CD4-positive, alpha-beta memory T cell (primary cell): ENCODE data around the gene PRLHR. TPM values are rescaled to one million over a fixed set of nuclear protein-coding genes. Genes with fewer than 3 reads are reported as not detected.

ENCODE experiments used
- CTCF ChIA-PET: fragments of 350-600 bp; sonication (Branson Sonifier 250); formaldehyde crosslinking; loops from one replicate; lab custom pipeline; 2021; ENCODE audit warnings: inconsistent platforms; ENCODE audit not compliant: partially characterized antibody; lab: Charles Lee
- POLR2A ChIA-PET: fragments of 350-600 bp; sonication (Branson Sonifier 250); formaldehyde crosslinking; loops from one replicate; lab custom pipeline; 2021; ENCODE audit not compliant: partially characterized antibody; lab: Charles Lee
- DNase-seq, 5 donors: peaks; one replicate each; pipeline versions ENCODE4 v3.0.0 to v3.0.0-alpha.2; 2020 to 2022; ENCODE audit warnings: mixed read lengths in 1 of 5
- H3K27ac ChIP-seq: one replicate; pipeline ENCODE4 v1.7.0; 2013; ENCODE audit warnings: low read depth, low read length
- H3K27me3 ChIP-seq: 2 replicates; pipeline ENCODE4 v1.7.0; 2013; ENCODE audit warnings: mild to moderate bottlenecking, low read length, moderate library complexity; ENCODE audit not compliant: insufficient read depth
- H3K36me3 ChIP-seq: 2 replicates; pipeline ENCODE4 v1.7.0; 2013; ENCODE audit warnings: mild to moderate bottlenecking, low read length, moderate library complexity; ENCODE audit not compliant: insufficient read depth
- H3K4me1 ChIP-seq: 2 replicates; pipeline ENCODE4 v1.7.0; 2013; ENCODE audit warnings: mild to moderate bottlenecking, low read length, moderate library complexity; ENCODE audit not compliant: insufficient read depth
- H3K4me3 ChIP-seq, 2 donors: one replicate each; pipeline ENCODE4 v1.7.0; 2013; ENCODE audit warnings: low read length in 2 of 2, mild to moderate bottlenecking in 1 of 2
- H3K9me3 ChIP-seq, 2 donors: one replicate each; pipeline ENCODE4 v1.7.0; 2013; ENCODE audit warnings: low read length in 2 of 2, control low read depth in 1 of 2; ENCODE audit not compliant: control insufficient read depth in 1 of 2
- H3K27ac Mint-ChIP-seq, 7 donors: one replicate each; pipeline ENCODE4 v1.8.0; 2020 to 2021; ENCODE audit warnings: mixed read lengths in 7 of 7, mild to moderate bottlenecking in 6 of 7, inconsistent platforms in 3 of 7, moderate library complexity in 3 of 7
- H3K27me3 Mint-ChIP-seq, 2 donors: one replicate each; pipeline ENCODE4 v1.8.0; 2020 to 2021; ENCODE audit warnings: mixed read lengths in 2 of 2
- H3K36me3 Mint-ChIP-seq, 2 donors: one replicate each; pipeline ENCODE4 v1.8.0; 2020 to 2021; ENCODE audit warnings: mixed read lengths in 2 of 2, inconsistent platforms in 1 of 2, mild to moderate bottlenecking in 1 of 2
- H3K4me1 Mint-ChIP-seq, 4 donors: one replicate each; pipeline ENCODE4 v1.8.0; 2020 to 2021; ENCODE audit warnings: mixed read lengths in 4 of 4, mild to moderate bottlenecking in 1 of 4
- H3K4me3 Mint-ChIP-seq, 8 donors: one replicate each; pipeline ENCODE4 v1.8.0; 2020 to 2021; ENCODE audit warnings: mixed read lengths in 8 of 8, mild to moderate bottlenecking in 7 of 8, moderate library complexity in 6 of 8, inconsistent platforms in 3 of 8
- H3K9me3 Mint-ChIP-seq, 8 donors: one replicate each; pipeline ENCODE4 v1.8.0; 2020 to 2021; ENCODE audit warnings: mixed read lengths in 8 of 8, mild to moderate bottlenecking in 5 of 8, inconsistent platforms in 3 of 8, moderate library complexity in 1 of 8
- intact Hi-C: fragments of 100-400 bp; cut with micrococcal nuclease; formaldehyde crosslinking; loops from one replicate; pipeline ENCODE4 v1.15.1; 2023
- polyA plus RNA-seq, 2 donors: library from polyadenylated mRNA; unstranded; fragments of 300-500 nt; fragmentation: Illumina TruSeq; gene quantifications; one replicate each; pipeline ENCODE4 v1.2.3, GENCODE V29; 2021
- total RNA-seq, 2 experiments: library from RNA; stranded (reverse); gene quantifications; one replicate each; pipeline ENCODE4 v1.2.3, GENCODE V29; 2021

Gene PRLHR
- not detected for total RNA-seq
- not detected for polyA plus RNA-seq

DNA sequence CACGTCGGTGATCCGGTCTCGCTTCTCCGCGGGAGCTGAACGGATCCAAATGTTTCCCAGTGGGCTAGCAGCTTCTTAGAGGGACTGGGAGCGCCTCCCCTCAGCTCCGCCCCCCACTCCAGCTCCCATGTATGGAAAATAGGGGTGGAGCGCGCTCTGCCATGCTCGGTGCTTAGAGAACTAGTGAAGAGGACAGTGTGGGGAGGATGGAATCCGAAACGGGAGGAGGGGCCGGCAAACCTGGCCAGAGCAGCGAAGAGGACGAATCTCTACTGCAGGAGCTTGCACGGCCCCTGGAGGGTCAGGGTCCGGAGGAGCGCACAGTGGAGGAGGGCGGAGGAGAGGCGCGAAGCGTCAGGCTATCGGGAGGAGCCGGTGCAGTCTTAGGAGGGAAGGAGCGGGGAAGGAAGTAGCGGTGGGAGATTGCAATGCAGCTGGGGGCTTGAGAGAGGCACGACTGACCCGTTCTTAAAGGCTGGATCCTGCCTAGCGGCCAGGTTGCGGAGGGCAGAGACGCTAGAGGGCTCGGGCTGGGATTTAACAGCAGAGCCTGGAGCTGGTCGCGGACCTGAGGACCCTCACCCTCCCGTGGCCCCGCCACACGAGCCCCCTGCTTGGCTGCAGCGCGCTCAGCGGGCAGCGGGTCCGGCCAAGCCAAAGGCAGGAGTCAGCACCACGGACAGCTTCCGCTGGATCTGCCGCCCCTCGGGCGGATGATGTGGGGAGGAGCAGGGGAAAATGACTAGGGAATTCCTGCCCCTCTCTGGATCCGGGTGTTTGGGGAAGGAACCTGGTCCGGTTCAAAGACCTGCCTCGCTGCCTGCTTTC lies at the start of gene PRLHR:
Gene PRLHR (minus strand): TSS at position 51 of the 828 bp plus-strand sequence. CDS start 404 bp downstream, outside the sequence.
- Mint-ChIP-seq H3K9me3 (peaks cover 0 to 12% (median 3%) of the 10 kb centered on the region in 8 donors), H3K4me3 (peak within 1 kb of the TSS in 7 of 8 donors; percentile 10 to 70 (median 52)), H3K4me1 (peaks cover 8 to 34% (median 14%) of the 10 kb centered on the region in 4 donors), H3K36me3 (no peaks in the 10 kb centered on the region), H3K27me3 (peaks cover 44% of the 10 kb centered on the region in 2 donors), H3K27ac (no peak within 1 kb of the TSS)
- ChIA-PET POLR2A (no interaction called here), CTCF (interaction anchor here (1.0 to 4.4 kb wide), 5 partner anchors 25 to 130 kb away, joined by 3 to 35 read pairs (median 3); no protein-coding TSS in a partner anchor)
- no peak within 1 kb of the TSS for H3K27ac ChIP-seq
- no peak within 1 kb of the TSS for H3K4me3 ChIP-seq
- peak in 1 of 5 donors; percentile 3 for DNase-seq
- H3K27me3 ChIP-seq = peaks cover 17% of the 10 kb centered on the region
- peaks cover 17% of the 10 kb centered on the region for H3K4me1 ChIP-seq
- H3K36me3 ChIP-seq = no peaks in the 10 kb centered on the region
- no peaks in the 10 kb centered on the region for H3K9me3 ChIP-seq
- intact Hi-C loops = loop anchor here (10.0 kb wide), 1 partner anchor 69 kb away; no protein-coding TSS in a partner anchor

DNA sequence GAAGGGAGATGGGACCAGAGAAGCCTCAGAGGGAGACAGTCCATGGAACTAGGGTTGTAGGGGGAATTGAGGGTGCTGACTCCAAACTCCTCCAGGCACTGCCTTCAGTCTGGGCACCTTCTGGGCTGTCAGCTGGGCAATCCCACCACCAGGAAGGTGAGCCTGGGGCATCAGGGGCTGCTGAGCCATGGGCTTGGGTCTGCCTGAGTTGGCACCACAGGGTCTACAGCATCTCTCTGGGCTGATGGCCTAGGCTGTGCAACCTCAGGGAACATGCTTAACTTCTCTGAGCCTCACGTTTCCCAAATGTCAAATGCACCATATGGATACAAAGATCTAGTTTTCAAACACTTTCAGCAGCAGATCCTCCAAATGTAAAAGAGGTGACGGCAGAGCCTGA lies 46.8 kb upstream of the PRLHR start:
- POLR2A ChIA-PET = no interaction called here
- intact Hi-C loops = no loop called here
- no peaks in the 10 kb centered on the region for H3K27me3 Mint-ChIP-seq
- peaks cover 0 to 4% of the 10 kb centered on the region in 2 donors for H3K36me3 Mint-ChIP-seq
- Histone ChIP-seq H3K27me3 (no peaks in the 10 kb centered on the region), H3K9me3 (no peaks in the 10 kb centered on the region), H3K27ac (no peak overlapping the region), H3K4me3 (no peak overlapping the region), H3K4me1 (no peaks in the 10 kb centered on the region), H3K36me3 (no peaks in the 10 kb centered on the region)
- no peak for DNase-seq
- CTCF ChIA-PET = no interaction called here
- peaks cover 0 to 22% (median 13%) of the 10 kb centered on the region in 8 donors for H3K9me3 Mint-ChIP-seq
- H3K4me1 Mint-ChIP-seq = peaks cover 0 to 1% (median 0%) of the 10 kb centered on the region in 4 donors
- H3K27ac Mint-ChIP-seq = no peak overlapping the region
- no peak overlapping the region for H3K4me3 Mint-ChIP-seq

DNA sequence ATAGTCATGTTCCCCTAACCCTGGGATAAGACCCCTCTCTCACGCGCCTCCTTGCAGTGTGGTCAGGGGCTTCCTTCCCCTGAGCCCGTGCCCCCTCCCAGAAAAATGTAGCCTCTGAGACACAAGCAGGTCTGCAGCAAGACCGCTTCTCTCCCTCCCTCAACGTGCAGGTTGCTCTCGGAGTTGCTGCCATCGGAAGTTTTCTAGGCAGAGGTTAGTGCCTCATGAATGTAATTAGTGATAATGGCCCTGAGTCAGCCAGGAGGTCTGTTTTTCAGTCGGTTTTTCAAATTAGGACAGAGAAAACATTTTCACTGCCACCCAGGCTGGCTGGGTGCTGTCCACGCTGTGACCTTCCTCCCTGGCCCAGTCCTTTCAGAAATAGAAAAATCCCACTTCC lies 43.2 kb upstream of the PRLHR start:
- Mint-ChIP-seq H3K27me3 (no peaks in the 10 kb centered on the region), H3K4me1 (peaks cover 0 to 1% (median under 1%) of the 10 kb centered on the region in 4 donors), H3K4me3 (no peak overlapping the region), H3K27ac (peak overlapping the region in 1 of 7 donors; percentile 31), H3K36me3 (peaks cover 0 to 4% of the 10 kb centered on the region in 2 donors), H3K9me3 (peaks cover 0 to 19% (median 13%) of the 10 kb centered on the region in 8 donors)
- Histone ChIP-seq H3K4me1 (no peaks in the 10 kb centered on the region), H3K27me3 (no peaks in the 10 kb centered on the region), H3K4me3 (no peak overlapping the region), H3K27ac (no peak overlapping the region), H3K9me3 (no peaks in the 10 kb centered on the region), H3K36me3 (no peaks in the 10 kb centered on the region)
- intact Hi-C loops = no loop called here
- ChIA-PET CTCF (no interaction called here), POLR2A (no interaction called here)
- no peak for DNase-seq

DNA sequence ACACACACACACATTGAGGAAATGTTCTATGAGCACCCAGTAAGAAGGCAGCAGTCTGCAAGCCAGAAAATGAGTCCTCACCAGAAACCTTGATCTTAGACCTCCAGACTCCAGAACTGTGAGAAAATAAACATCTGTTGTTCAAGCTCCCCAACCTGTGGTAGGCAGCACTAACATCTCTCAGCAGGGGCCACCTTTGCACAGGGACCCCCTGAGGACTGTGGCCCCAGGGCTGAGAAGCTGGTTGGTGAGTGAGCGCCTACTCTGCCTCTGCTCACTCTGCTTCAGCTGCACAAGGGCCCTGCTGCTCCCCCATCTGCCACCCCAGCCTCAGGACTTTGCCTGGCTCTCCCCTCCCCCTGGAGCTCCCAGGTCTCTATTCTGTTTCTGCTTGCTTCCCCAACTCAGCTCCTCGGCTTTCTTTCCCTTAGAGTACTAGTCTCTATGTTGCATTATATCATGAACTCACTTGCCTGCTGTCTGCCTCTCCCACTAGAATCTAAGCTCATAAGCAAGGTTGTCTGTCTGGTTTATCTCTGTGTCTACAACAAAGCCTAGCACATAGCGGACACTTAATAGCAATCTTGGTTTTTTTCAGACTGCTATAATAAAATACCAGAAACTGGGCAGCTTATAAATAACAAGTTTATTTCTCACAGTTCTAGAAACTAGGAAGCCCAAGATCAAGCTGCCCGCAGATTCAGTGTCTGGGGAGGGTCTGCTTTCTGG lies 40.4 kb upstream of the PRLHR start:
- H3K27me3 ChIP-seq = no peaks in the 10 kb centered on the region
- H3K4me3 Mint-ChIP-seq = no peak overlapping the region
- peaks cover 0 to 1% (median 0%) of the 10 kb centered on the region in 4 donors for H3K4me1 Mint-ChIP-seq
- POLR2A ChIA-PET = no interaction called here
- no peaks in the 10 kb centered on the region for H3K36me3 ChIP-seq
- H3K4me3 ChIP-seq = no peak overlapping the region
- CTCF ChIA-PET = interaction anchor here (0.6 to 3.1 kb wide), 3 partner anchors 9 to 67 kb away, joined by 3 to 9 read pairs (median 3); no protein-coding TSS in a partner anchor
- peak overlapping the region in 1 of 7 donors; percentile 10 for H3K27ac Mint-ChIP-seq
- intact Hi-C loops = no loop called here
- H3K9me3 ChIP-seq = no peaks in the 10 kb centered on the region
- H3K4me1 ChIP-seq = no peaks in the 10 kb centered on the region
- H3K27ac ChIP-seq = no peak overlapping the region
- H3K27me3 Mint-ChIP-seq = peaks cover 0 to 2% of the 10 kb centered on the region in 2 donors
- H3K9me3 Mint-ChIP-seq = peaks cover 0 to 15% (median 11%) of the 10 kb centered on the region in 8 donors
- H3K36me3 Mint-ChIP-seq = peaks cover 0 to 4% of the 10 kb centered on the region in 2 donors
- no peak for DNase-seq

DNA sequence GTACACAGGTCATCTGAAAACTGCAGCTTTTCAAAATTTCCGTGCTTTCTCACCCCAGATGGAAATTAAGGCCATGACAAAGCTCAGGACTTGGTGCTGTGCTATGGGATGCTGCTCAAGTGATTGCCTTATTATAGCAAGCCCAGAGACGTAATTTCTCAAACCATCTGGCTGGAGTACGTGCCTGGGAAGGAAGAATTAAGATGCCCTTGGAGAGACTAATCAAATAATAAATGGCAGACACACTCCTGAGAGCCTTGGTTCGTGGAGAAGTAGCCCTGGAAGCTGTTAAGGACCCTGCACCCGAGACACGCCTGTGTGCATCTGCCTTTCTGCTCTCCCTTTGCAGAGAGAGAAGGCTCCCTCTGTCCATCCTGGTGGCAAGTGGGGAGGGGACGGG lies 38.3 kb upstream of the PRLHR start:
- Histone ChIP-seq H3K4me3 (no peak overlapping the region), H3K36me3 (no peaks in the 10 kb centered on the region), H3K27me3 (no peaks in the 10 kb centered on the region), H3K4me1 (no peaks in the 10 kb centered on the region), H3K9me3 (no peaks in the 10 kb centered on the region), H3K27ac (no peak overlapping the region)
- ChIA-PET CTCF (no interaction called here), POLR2A (no interaction called here)
- Mint-ChIP-seq H3K9me3 (peaks cover 0 to 5% (median 0%) of the 10 kb centered on the region in 8 donors), H3K4me1 (peaks cover 0 to 1% (median 0%) of the 10 kb centered on the region in 4 donors), H3K27ac (no peak overlapping the region), H3K27me3 (peaks cover 0 to 7% of the 10 kb centered on the region in 2 donors), H3K36me3 (no peaks in the 10 kb centered on the region), H3K4me3 (no peak overlapping the region)
- intact Hi-C loops = no loop called here
- no peak for DNase-seq

DNA sequence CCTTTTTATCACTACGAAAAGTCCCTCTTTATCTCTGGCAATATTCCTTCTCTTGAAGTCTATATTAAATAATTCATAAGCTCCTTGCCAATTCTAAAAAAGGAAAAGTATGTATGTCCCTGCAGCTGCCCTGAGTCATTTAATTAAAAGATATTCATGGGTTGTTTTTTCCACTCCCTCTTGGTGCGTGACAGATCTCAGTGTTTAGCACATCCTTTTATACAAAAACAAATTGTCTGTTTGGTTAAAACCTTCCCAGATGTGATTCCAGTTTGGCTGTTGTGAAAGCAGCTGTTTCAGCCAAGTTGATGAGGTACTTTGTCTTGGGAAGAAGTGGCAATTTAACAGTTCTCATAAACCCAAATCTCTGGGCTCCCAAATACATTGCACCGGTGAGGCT lies 33.8 kb upstream of the PRLHR start:
- H3K36me3 ChIP-seq = no peaks in the 10 kb centered on the region
- Mint-ChIP-seq H3K4me3 (no peak overlapping the region), H3K4me1 (no peaks in the 10 kb centered on the region), H3K27me3 (peaks cover 3 to 19% of the 10 kb centered on the region in 2 donors), H3K9me3 (peaks cover 0 to 3% (median 0%) of the 10 kb centered on the region in 8 donors), H3K36me3 (no peaks in the 10 kb centered on the region), H3K27ac (no peak overlapping the region)
- intact Hi-C loops = no loop called here
- no peak overlapping the region for H3K4me3 ChIP-seq
- H3K9me3 ChIP-seq = no peaks in the 10 kb centered on the region
- no peaks in the 10 kb centered on the region for H3K4me1 ChIP-seq
- no peaks in the 10 kb centered on the region for H3K27me3 ChIP-seq
- ChIA-PET POLR2A (no interaction called here), CTCF (no interaction called here)
- no peak for DNase-seq
- no peak overlapping the region for H3K27ac ChIP-seq

DNA sequence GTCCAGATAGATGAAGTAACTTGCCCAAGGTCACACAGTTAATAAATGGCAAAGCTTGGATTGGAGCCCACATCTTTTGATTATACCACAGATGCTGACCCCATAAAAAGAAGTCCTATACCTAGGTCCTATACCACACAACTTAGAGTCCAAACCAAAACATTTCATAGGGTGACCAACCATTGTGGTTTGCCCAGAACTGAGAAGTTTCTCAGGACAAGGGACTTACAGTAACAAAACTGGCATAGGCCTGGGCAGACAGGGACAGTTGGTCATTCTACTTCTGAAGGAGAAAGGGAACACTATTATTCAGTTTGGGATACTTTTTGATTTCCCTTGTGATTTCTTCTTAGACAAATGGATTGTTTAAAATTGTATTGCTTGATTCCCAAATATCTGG lies 32.9 kb upstream of the PRLHR start:
- CTCF ChIA-PET = interaction anchor here (1.3 kb wide), 1 partner anchor 50 kb away, joined by 3 read pairs; no protein-coding TSS in a partner anchor
- intact Hi-C loops = no loop called here
- Histone ChIP-seq H3K4me1 (no peaks in the 10 kb centered on the region), H3K9me3 (no peaks in the 10 kb centered on the region), H3K27me3 (no peaks in the 10 kb centered on the region), H3K4me3 (no peak overlapping the region), H3K36me3 (no peaks in the 10 kb centered on the region), H3K27ac (no peak overlapping the region)
- H3K27me3 Mint-ChIP-seq = peaks cover 3 to 19% of the 10 kb centered on the region in 2 donors
- no peak for DNase-seq
- no peak overlapping the region for H3K4me3 Mint-ChIP-seq
- no peaks in the 10 kb centered on the region for H3K36me3 Mint-ChIP-seq
- H3K27ac Mint-ChIP-seq = no peak overlapping the region
- H3K9me3 Mint-ChIP-seq = peaks cover 0 to 3% (median 0%) of the 10 kb centered on the region in 8 donors
- POLR2A ChIA-PET = no interaction called here
- H3K4me1 Mint-ChIP-seq = no peaks in the 10 kb centered on the region
